ENCODE results near the gene DPYSL5.
"Not testable (repeated sequence)": the region's sequence is repeated elsewhere in the genome, so short reads cannot be mapped to it uniquely, and the experiment has no call there.

DPYSL5 gene

DNA sequence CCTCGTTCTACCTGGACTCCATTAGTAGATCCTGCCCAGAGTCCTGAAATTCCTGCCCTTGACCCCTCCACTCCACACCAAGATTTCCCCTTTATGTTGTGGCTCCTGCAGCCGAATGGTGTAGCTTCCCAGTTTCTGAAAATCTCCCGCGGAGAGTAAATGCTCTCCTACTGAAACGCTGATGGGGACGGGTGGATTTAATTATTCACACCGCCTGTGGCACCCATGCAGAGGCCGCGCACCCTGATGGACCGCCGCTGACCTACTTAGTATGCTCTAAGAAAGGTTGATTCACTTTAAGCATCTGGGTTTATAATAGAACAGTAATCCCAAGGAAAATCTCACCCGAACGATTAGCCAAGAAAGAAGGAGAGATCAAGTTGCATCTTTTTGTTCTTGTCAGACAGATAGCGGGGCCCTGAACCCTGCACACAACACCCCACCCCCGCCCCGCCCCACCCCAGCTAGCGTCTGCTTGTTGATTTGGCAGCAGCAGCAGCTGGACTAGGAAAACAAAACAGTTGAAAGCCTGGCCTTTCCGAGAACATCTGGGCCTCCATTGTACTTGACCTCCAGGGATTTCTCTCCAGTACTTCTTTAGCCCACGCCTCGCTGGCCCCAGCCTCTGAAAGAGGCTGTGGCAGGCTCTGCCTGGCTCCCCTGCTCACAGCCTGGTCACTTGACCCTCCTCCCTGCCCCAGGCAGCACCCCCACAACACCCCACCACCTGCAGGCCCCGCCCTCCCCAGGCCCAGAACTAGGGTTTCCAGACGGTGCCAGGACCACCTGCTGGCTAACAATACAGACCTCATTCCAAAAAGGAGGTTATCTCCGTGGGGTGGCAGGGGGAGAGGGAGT lies 53.6 kb downstream of the DPYSL5 start:
- no peak for DNase-seq (ENCODE audit: low read depth in 2 of 2)

DNA sequence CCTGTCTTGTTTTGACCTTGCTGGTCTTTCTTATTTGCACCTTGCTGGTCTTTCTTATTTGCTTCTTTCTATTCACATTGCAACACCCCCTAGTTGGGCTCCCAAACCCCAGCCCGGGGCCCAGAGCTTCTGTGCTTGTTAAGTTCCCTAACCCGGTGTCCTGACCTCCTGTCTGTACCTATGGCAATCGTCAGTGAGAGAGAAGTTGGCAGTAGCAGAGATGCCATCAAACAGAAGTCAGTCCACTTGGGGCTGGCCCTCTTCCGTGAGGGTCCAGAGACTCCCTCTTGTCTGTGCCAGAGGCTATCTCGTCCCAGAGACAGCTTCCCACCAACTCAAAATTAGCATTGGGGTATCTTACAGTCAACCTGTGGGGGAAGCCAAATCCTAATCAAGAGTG lies 55.7 kb downstream of the DPYSL5 start:
- no peak for DNase-seq (ENCODE audit: low read depth in 2 of 2)

DNA sequence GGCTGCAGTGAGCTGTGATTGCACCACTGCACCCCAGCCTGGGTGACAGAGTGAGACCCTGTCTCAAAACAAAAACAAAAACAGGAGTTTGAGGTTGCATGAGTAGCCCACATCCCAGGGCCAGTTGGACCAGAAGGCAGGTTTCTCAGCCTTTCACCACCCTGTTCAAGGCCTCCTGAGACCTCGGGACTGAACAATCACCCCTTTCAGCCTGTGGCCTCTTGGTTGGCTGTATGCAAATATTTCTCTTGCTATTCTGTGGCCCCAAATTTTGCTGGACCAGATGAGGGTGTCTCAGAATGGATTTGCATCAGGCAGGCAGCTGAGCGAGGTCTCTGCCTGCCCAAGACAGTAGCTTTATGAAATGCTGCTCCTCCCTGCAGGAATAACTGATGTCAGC lies 56.9 kb downstream of the DPYSL5 start:
- DNase-seq (ENCODE audit: low read depth in 2 of 2) = no peak

DNA sequence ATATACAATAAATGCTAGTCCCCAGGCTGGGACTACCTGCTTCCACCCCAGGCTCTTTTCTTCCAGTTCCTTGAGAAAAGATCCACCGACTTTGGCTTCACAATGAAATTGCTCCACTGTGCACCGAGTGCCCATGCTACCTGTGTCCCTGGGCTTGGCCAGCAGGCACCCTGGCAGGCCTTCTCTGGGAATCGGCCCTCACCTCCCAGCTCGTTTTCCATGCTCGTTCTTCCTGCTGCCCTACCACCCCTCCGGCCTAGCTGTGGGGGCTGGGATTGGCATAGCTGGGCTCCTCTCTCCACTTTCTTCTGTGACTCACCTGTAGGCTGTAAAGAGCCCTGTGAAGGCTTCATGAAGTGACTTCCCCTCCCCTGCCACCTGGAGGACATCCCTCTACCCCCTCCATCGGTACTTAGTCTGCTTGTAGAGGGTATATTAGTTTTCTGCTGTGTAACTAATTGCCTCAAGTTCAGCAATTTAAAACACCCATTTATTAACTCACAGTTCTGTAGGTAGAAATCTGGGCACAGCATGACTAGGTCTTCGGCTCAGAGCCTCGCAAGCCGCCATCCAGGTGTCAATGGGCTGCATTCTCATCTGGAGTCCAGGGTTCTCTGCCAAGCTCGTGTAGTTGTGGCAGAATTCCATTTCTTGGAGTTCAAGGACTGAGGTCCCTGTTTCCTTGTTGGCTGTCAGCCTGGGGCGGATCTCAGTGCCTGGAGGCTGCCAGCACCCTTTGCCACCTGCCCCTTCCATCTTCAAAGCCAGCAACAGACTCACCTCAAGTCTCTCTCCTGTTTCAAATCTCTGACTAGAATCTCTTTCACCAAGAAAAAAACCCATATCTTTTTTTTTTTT lies 57.6 kb downstream of the DPYSL5 start:
- DNase-seq (ENCODE audit: low read depth in 2 of 2) = no peak

DNA sequence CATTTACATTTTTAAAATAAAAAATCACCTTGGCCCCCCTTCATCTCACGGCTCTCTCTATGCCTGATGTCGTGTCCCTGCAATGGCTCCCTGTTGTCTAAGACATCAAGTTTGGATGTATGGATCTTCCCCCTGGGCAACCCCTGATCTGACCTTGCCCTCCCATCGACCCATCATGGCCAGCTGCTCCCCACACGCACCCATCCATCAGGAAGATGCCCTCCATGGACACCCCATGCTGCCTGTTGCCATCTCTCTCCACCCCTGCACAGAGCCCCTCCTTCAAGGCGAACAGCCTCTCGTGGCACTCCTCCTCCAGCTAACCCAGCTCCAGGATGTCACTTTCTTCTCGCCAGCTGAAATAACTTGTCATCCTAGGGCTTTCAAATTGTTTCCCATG lies 59.5 kb downstream of the DPYSL5 start:
- DNase-seq (ENCODE audit: low read depth in 2 of 2) = no peak

DNA sequence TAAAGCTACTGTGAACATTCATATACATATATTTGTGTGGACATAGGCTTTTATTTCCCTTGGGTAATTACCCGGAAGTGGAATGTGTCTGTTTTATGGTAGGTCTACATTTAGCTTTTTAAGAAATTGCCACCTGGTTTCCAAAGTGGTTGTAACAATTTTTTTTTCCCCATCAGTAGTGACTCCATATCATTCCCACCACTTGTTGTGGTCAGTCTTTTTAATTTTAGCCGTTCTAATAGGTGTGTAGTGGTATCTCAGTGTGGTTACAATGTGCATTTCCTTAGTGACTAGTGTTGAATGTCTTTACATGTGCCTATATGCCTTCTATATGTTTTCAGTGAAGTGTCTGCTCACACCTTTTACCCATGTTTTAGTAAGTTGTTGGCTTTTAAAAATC lies 62.2 kb downstream of the DPYSL5 start:
- DNase-seq (ENCODE audit: low read depth in 2 of 2) = no peak

DNA sequence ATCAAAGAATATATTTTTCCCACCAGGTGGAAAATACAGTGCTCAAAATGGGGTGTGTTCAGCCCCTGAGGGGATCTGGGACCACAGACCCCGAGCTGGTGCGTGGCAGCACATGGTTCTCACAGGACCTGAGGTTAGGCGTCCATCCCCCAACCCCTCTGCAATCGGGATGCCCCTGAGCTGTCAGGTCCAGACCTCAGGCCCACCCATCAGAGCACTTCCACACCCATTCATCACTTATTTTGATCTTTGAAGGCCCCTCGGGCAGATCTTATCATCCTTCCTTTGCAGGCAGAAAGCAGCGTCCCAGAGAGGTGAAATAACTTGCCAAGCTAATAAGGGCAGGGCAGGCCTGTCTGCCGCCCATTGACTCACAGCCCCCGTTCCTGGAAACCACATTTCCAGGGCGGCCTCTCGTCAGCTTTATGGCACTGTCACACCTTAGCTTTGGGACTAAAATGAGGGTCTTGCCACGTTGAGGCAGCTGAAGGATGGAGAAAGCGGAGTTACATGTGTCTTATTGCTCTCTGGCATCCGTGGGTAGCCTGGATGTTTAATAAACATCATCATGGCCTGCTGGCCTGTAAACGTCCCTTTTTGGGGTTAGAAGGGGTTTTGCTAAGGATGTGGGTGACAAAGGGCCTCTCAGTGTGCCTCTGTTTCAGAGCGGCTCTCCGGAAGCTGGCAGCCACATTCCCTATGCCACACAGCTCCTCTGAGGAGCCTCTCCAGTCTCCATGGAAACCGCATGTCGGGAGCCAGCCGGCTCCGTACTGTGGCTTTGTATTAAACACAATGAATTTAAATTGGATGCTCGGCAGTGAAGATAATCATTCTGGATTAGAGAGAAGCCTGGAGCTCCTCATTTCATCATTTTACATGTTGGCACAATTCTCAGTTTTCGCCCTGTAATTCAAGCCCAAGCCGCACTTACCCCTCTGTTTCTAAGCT lies 64.3 kb downstream of the DPYSL5 start:
- DNase-seq (ENCODE audit: low read depth in 2 of 2) = no peak

DNA sequence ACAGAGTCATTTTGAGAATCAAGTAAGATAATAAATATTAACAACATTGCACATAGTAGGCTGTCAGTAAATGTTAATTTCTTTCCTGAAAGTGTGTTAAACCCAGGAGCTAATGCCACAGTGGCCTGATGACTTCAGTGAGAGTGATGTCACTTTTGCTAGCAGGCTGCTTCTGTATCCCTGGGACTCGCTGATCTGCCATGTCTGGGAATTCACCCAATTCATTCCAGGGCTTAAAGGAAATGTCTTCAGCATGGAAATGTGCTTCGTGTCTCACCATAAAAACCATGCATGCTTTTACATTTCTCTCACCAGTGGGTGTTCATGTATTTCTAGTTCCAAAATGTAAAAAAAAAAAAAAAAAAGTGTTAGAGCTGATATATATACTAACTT lies 65.7 kb downstream of the DPYSL5 start:
- DNase-seq (ENCODE audit: low read depth in 2 of 2) = no peak

DNA sequence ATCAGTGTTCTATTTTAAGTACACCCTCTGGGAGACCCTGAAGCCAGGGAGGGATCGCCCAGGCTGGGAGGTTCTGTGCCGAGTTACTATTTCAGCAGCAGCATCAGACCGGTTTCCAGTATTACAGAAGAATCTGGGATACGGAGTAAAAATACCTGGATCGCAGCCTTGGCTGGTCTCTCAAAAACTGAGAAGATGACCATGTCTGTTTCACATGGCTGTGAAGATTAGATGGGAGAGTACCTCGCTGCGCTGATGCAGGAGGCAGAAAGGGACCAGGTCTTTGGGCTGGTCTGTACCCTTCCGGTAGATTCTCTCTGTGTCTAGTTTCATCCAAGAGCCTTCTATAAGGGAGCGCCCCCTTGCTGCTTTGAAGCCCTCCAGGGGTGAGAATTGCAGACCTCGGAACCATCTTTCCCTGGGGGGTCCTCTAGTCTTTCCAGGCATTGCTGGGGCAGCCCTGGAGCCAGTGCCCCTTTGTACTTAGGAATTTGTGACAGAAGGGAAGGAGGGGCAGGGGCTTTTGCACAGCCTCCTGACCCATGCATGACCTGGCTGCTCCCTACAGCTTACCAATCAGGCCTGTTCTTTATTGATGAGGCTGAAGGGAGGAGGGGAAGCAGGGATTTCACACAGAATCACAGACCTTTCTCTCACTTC lies 66.2 kb downstream of the DPYSL5 start:
- DNase-seq (ENCODE audit: low read depth in 2 of 2) = no peak

DNA sequence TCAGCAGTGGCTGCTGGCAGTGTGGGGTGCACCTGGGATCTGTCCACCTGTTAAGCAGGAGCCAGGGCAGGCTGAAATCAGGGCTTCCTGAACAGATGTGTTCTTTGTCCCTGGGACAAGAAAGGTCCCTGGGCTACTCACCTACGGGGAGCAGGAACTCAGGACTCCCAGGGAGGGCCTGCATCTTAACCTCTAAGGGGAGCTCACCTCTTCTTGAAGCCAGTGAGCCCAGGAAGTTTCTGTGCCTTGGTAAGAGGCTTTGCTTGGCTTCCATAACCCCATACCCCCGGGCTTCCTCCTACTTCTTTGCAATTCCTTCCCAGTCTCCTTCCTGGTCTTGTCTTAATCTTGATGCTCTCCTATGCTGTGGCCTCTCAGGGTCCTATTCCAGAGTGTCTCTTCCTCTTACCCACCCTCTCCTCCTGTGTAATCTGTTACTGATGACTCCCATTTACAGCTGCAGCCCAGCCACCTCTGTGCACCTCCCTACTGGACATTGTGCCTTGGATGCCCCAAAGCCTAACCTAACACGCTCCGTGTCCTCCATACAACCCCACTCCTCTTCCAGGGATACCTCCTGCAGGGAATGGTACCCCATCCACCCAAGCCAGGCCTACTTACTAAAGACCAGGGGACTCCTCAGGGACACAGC lies 66.9 kb downstream of the DPYSL5 start:
- DNase-seq (ENCODE audit: low read depth in 2 of 2) = no peak

DNA sequence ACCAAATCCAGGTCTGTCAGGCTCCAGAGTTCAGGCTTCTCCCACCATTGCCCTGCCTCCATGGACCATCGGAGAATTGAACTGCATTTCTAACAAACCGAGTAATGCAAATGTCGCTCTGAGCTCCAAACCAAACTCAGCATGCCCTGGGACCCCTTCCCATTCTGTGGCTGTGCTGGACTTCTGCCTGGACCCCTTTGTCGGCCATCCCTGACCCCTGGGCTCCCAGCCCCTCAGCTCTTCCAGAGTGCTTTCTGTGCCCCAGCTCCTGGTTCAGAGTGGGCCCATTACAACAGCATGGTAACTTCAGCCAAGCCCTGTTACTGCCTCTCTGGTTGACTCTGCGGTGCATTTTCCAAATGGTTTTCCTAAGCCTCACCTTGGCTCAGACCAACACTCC lies 67.4 kb downstream of the DPYSL5 start:
- DNase-seq (ENCODE audit: low read depth in 2 of 2) = no peak

DNA sequence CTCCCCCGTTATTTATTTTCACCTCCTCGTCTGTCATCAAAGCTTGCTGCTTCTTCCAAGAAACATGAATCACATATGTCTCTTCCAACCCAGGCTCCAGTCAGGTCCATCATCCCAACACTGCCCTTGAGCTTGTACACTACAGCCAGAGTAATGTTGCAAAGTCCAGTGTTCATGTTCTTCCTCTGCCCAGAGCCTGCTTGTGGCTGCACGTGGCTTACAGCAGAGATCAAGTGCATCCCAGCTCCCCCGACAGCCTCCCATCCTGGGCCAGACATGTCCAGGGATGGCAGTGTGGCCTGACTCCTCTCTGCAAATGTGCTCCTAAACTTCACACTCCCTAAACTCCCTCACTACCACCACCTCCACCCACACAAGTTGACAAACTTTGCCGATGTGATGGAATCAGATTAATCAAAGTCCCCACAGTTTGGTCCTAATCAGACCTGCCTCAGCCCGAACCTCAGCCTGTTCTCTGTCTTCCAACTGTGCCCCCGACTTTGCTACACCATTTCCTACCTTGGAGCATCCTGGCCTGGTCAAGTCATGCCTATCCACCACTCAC lies 68.3 kb downstream of the DPYSL5 start:
- no peak for DNase-seq (ENCODE audit: low read depth in 2 of 2)

DNA sequence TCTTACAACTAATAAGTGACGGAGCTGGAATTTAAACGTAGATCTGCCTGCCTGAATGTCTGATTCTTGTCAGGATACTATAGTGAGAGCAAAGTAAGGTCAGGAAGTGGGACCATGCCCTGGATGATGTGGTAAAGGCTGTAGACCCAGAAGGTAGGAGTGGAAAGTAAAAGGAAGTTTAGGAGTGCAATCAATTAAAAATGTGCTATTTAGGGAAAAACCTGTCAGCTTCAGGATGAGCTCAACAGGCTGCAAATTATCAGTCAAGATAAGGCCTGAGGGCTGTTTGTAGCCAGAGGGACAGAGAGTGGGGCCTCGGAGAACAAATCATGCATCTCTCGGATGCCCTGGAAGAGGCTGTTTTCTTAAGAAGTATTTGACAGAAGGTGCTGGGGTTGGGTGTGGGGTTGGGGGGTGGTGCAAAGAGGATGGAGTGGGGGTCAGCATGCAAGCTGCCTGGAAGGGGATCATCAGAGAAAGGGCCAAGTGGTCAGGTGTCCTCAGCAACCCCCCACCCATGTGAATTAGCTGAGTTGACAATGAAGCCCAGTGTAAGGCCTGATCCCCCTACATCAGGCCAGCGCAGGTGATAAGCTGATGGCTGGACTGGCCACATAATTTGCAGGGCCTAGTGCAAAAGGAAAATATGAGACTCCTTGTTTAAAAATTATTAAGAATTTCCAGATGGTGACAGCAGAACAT lies 69.4 kb downstream of the DPYSL5 start:
- no peak for DNase-seq (ENCODE audit: low read depth in 2 of 2)

DNA sequence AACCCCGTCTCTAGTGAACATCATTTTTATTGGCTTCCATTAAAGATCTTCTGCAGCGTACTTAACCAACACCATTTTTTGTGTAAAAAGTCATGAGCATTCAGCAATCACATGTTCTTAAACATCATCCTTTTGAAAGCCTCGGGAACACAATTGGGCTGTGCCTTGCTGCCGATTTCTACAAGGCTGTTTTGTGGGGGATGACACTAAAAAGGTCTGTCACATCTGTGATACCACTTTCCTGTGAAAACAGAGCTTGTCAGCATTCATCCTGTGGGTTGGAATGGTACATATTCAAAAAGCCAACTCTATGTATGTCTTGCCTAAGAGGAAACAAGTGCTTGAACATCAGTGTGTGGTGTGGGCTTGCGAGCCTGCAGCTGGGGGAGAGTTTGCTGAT lies 73.4 kb downstream of the DPYSL5 start:
- no peak for DNase-seq (ENCODE audit: low read depth in 2 of 2)

DNA sequence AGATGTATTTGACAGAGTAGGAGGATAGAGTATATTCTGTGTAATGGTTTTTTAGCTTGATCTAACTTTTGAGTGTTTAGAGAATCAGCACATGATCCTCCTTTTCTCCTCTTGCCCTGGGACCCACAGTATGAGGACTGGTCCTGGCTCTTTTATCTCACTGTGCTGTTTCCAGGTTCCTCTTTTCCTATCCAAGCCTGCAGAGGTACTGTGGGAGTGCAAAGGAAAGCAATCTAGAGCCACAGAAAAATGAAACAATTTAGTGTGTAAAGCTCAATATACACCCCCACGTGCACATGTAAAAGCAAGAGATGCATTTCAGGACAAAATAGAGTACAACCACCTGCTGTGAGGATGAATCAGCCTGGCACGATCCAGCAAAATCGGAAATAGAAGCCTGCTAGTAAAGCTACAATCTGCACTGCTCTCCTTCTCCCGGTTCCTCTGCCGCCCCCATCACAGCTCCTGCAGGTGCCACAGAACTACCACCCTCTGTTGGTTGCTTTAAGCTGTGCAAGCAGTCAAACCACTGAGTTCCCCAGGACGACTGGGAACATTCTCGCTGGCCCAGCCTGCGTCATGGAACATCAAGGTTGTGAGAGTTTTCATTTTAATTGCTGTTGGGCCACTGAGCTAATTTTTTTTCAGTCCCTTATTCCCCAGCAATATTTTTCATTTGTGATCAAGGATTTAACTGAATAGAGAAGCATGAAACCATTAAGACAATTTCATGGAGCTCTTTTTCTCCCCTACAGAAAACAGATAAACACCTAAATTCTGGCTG lies 74.7 kb downstream of the DPYSL5 start:
- DNase-seq (ENCODE audit: low read depth in 2 of 2) = peak; percentile 9 to 14

DNA sequence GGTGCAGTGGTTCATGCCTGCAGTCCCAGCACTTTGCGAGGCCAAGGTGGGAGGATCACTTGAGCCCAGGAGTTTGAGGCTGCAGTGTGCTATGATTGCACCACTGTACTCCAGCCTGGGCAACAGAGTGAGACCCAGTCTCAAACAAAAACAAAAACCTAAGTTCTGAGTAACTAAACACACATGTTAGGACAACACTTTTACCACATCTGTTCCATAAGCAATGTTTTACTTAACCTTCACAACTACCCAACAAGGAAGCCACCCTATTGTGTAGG lies 75.2 kb downstream of the DPYSL5 start:
- DNase-seq (ENCODE audit: low read depth in 2 of 2) = not testable (repeated sequence)

DNA sequence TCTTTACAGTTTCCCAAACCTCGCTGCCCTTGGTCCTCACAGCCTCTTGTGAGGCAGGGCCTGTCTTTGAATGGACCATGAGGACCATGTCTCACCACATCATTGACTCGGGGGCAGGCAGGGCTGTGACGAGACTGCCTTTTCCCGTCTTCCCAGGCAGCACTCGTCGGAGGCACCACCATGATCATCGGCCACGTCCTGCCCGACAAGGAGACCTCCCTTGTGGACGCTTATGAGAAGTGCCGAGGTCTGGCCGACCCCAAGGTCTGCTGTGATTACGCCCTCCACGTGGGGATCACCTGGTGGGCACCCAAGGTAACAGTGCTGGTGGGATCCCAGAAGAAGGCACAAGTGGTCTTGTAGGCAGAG lies 76.8 kb downstream of the DPYSL5 start:
- no peak for DNase-seq (ENCODE audit: low read depth in 2 of 2)

DNA sequence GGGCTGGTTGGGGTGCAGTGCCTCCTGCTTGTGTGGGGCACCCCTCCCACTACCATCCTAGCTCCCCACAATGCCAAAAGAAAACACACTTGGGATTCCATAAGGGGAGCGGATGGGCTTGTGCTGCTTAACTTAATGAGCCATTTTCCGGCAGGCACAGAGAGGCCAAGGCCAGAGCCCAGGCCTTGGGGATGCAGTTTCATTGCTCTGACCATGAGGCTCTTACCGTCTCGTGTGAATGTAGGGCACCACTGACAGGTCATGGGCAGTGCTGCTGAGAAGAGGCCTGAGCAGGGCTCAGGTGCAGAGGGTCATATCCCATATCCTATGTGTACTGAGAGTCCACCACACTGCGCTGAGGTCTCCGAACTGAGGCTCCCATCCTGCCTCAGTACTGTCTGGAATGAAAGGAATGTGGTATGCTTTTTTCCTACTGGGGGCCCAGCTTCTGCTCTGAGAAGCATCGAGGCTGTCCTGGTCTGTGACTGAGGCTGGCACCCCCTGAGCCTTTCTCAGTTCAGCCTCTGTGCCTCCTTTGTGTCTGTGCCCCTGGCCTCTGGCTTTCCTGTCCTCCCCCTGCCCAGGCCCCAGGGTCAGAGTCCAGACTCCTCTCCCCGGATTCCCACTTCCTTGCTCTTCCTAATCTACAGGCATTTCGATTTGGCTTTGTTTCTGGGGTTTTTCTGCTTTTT lies 77.3 kb downstream of the DPYSL5 start:
- no peak for DNase-seq (ENCODE audit: low read depth in 2 of 2)

DNA sequence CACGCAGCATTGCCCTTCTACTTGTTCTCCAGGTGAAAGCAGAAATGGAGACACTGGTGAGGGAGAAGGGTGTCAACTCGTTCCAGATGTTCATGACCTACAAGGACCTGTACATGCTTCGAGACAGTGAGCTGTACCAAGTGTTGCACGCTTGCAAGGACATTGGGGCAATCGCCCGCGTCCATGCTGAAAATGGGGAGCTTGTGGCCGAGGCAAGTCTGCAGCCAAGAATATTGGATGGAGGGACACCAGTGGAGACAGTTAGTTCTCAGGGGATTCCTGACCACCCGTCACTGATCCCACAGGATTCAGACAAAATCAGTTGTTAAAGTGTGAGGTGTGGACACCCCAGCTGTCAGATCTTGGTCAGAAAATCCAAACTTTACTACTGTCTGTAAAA lies 79.3 kb downstream of the DPYSL5 start:
- no peak for DNase-seq (ENCODE audit: low read depth in 2 of 2)
